ENCODE measurements around the gene GPC5. TPM values are rescaled to one million over a fixed set of nuclear protein-coding genes. Genes with fewer than 3 reads are reported as not detected.

GPC5 gene
- total RNA-seq, 4 donors from 2014 or later = 0.24 to 30.8 (median 1.8) TPM; not detected in 1

GRCh38 chr13:92670096-92670495 lies 1271.7 kb downstream of the GPC5 start:
- no peak for DNase-seq
- Histone ChIP-seq H3K27me3 (peaks cover 0 to 5% of the 10 kb centered on the region in 2 donors), H3K27ac (no peak overlapping the region), H3K4me3 (no peak overlapping the region), H3K4me1 (no peaks in the 10 kb centered on the region), H3K9me3 (no peaks in the 10 kb centered on the region), H3K36me3 (no peaks in the 10 kb centered on the region)
- TF ChIP-seq POLR2A (IDR thresholded peaks at IDR 0.05) (no peak), CTCF (IDR thresholded peaks at IDR 0.05) (no peak)
- intact Hi-C loops (cut with DNase I; ENCODE audit: low total_unique reads) = no loop called here

- Histone ChIP-seq H3K27me3 (peaks cover 0 to 5% of the 10 kb centered on the region in 2 donors), H3K9me3 (no peaks in the 10 kb centered on the region), H3K36me3 (no peaks in the 10 kb centered on the region), H3K4me1 (no peaks in the 10 kb centered on the region), H3K27ac (no peak overlapping the region), H3K4me3 (no peak overlapping the region)
- TF ChIP-seq CTCF (IDR thresholded peaks at IDR 0.05) (no peak), POLR2A (IDR thresholded peaks at IDR 0.05) (no peak)
- intact Hi-C loops (cut with DNase I; ENCODE audit: low total_unique reads) = no loop called here
- no peak for DNase-seq
Measured at GRCh38 chr13:92671821-92672220, 1273.4 kb downstream of the GPC5 start.

GRCh38 chr13:92676246-92676645 lies 1277.8 kb downstream of the GPC5 start:
- intact Hi-C loops (cut with DNase I; ENCODE audit: low total_unique reads) = no loop called here
- H3K4me3 ChIP-seq = no peak overlapping the region
- TF ChIP-seq CTCF (IDR thresholded peaks at IDR 0.05) = no peak
- H3K27me3 ChIP-seq = no peaks in the 10 kb centered on the region
- H3K36me3 ChIP-seq = no peaks in the 10 kb centered on the region
- H3K9me3 ChIP-seq = no peaks in the 10 kb centered on the region
- no peaks in the 10 kb centered on the region for H3K4me1 ChIP-seq
- H3K27ac ChIP-seq = no peak overlapping the region
- no peak for DNase-seq

- intact Hi-C loops (cut with DNase I; ENCODE audit: low total_unique reads) = no loop called here
- no peak for TF ChIP-seq POLR2A (IDR thresholded peaks at IDR 0.05)
- TF ChIP-seq CTCF (IDR thresholded peaks at IDR 0.05) = no peak
- Histone ChIP-seq H3K4me3 (no peak overlapping the region), H3K4me1 (no peaks in the 10 kb centered on the region), H3K27me3 (no peaks in the 10 kb centered on the region), H3K36me3 (no peaks in the 10 kb centered on the region), H3K27ac (no peak overlapping the region), H3K9me3 (no peaks in the 10 kb centered on the region)
- DNase-seq = no peak
Measured at GRCh38 chr13:92677571-92677970, 1279.2 kb downstream of the GPC5 start.

- TF ChIP-seq CTCF (IDR thresholded peaks at IDR 0.05) (no peak), POLR2A (IDR thresholded peaks at IDR 0.05) (no peak)
- no peak overlapping the region for H3K4me3 ChIP-seq
- H3K4me1 ChIP-seq = no peaks in the 10 kb centered on the region
- no peak for DNase-seq
- intact Hi-C loops (cut with DNase I; ENCODE audit: low total_unique reads) = no loop called here
- no peaks in the 10 kb centered on the region for H3K36me3 ChIP-seq
- H3K9me3 ChIP-seq = no peaks in the 10 kb centered on the region
- H3K27ac ChIP-seq = no peak overlapping the region
- H3K27me3 ChIP-seq = no peaks in the 10 kb centered on the region
Measured at GRCh38 chr13:92679602-92680001, 1281.2 kb downstream of the GPC5 start.

All from uterus (tissue), 4 donors.